Gastrocnemius medialis (tissue), 4 donors: ENCODE results near the gene CARD14. TPM values are rescaled to one million over a fixed set of nuclear protein-coding genes. Genes with fewer than 3 reads are reported as not detected.

ENCODE experiments used
- ATAC-seq, 2 donors: fragments of 150-250 bp; one replicate each; pipeline ENCODE4 v1.9.1; 2016
- DNase-seq, 2 donors: peaks; one replicate each; pipeline ENCODE4 v3.0.0-alpha.2; 2019
- H3K27ac ChIP-seq, 4 donors: fragments of 200-600 bp; sonication (generic); 1 replicate in 1 of 4; 2 replicates in 3 of 4; pipeline ENCODE4 v1.5.1; 2016 to 2018; ENCODE audit warnings: mild to moderate bottlenecking in 2 of 4, moderate library complexity in 1 of 4
- H3K27me3 ChIP-seq, 3 donors: fragments of 200-600 bp; sonication (generic) in 2 of 3; 1 replicate in 1 of 3; 2 replicates in 2 of 3; pipeline versions ENCODE4 v1.5.1 to v1.6.0; 2016 to 2019; ENCODE audit warnings: mild to moderate bottlenecking in 1 of 3, moderate library complexity in 1 of 3
- H3K36me3 ChIP-seq, 2 donors: fragments of 200-600 bp; sonication (generic) in 1 of 2; one replicate each; pipeline ENCODE4 v1.5.1; 2017 to 2018
- H3K4me1 ChIP-seq, 2 donors: fragments of 200-600 bp; sonication (generic) in 1 of 2; one replicate each; pipeline ENCODE4 v1.5.1; 2016 to 2017; ENCODE audit warnings: mild to moderate bottlenecking in 2 of 2
- H3K4me3 ChIP-seq, 4 donors: fragments of 200-600 bp; sonication (generic) in 3 of 4; 1 replicate in 1 of 4; 2 replicates in 3 of 4; pipeline ENCODE4 v1.5.1; 2016 to 2019; ENCODE audit warnings: mild to moderate bottlenecking in 2 of 4
- H3K9me3 ChIP-seq, 3 donors: fragments of 200-600 bp; sonication (generic) in 2 of 3; 1 replicate in 1 of 3; 2 replicates in 2 of 3; pipeline ENCODE4 v1.5.1; 2016 to 2019
- CTCF ChIP-seq, 5 experiments: fragments of 450-650 bp in 3 of 5; fragments of 200-600 bp in 2 of 5; sonication (generic) in 2 of 5; IDR thresholded peaks in 4 of 5; conservative IDR thresholded peaks in 1 of 5; 1 replicate in 4 of 5; 2 replicates in 1 of 5; pipeline ENCODE4 v1.5.1; 2016 to 2019; ENCODE audit warnings: antibody characterized with exemption in 5 of 5, mild to moderate bottlenecking in 3 of 5, moderate library complexity in 3 of 5
- POLR2A ChIP-seq, 2 donors: fragments of 450-650 bp; IDR thresholded peaks; one replicate each; pipeline ENCODE4 v1.6.1; 2017; ENCODE audit warnings: antibody characterized with exemption in 2 of 2, mild to moderate bottlenecking in 2 of 2, moderate library complexity in 2 of 2
- in situ Hi-C, 4 donors: fragments of 200-750 bp; cut with MboI; loops; one replicate each; pipeline versions ENCODE4 v1.15.0 to v1.8.0; 2017; ENCODE audit warnings: low sequenced_read_pairs in 4 of 4
- intact Hi-C: fragments of 100-400 bp; cut with DNase I; formaldehyde crosslinking; loops from one replicate; pipeline ENCODE4 v1.15.1; 2023; ENCODE audit warnings: low total_unique reads
- total RNA-seq, 4 donors: library from RNA; depleted of rRNA; stranded (reverse); fragments of >200 nt; gene quantifications; one replicate each; pipeline versions ENCODE4 v1.1.0 to v1.2.3, GENCODE V29; 2016

The CARD14 gene
- total RNA-seq, 4 donors from 2014 or later: not detected

- no peaks in the 10 kb centered on the region for H3K36me3 ChIP-seq
- no peaks in the 10 kb centered on the region for H3K9me3 ChIP-seq
- in situ Hi-C loops: no loop called here
- TF ChIP-seq POLR2A (IDR thresholded peaks at IDR 0.05): no peak
- TF ChIP-seq CTCF (IDR thresholded peaks at IDR 0.05 in 4 of 5, conservative IDR thresholded peaks at IDR 0.05 in 1 of 5): no peak
- ATAC-seq: no peak
- no peaks in the 10 kb centered on the region for H3K27me3 ChIP-seq
- no peak overlapping the region for H3K27ac ChIP-seq
- H3K4me3 ChIP-seq: no peak overlapping the region
- intact Hi-C loops: no loop called here
- DNase-seq: no peak
- H3K4me1 ChIP-seq: peaks cover 3 to 8% of the 10 kb centered on the region in 2 donors
Measured at GRCh38 chr17:80184423-80184714, 14.5 kb downstream of the CARD14 start.

GRCh38 chr17:80185968-80186367, 16.1 kb downstream of the CARD14 start:
- in situ Hi-C loops (no loop called here), intact Hi-C loops (no loop called here)
- TF ChIP-seq CTCF (IDR thresholded peaks at IDR 0.05 in 4 of 5, conservative IDR thresholded peaks at IDR 0.05 in 1 of 5): no peak
- TF ChIP-seq POLR2A (IDR thresholded peaks at IDR 0.05): no peak
- Histone ChIP-seq H3K27me3 (peaks cover 0 to under 1% (median 0%) of the 10 kb centered on the region in 3 donors), H3K9me3 (no peaks in the 10 kb centered on the region), H3K27ac (no peak overlapping the region), H3K36me3 (no peaks in the 10 kb centered on the region), H3K4me1 (peaks cover 3 to 8% of the 10 kb centered on the region in 2 donors), H3K4me3 (no peak overlapping the region)
- DNase-seq: no peak
- ATAC-seq: no peak

- H3K9me3 ChIP-seq: no peaks in the 10 kb centered on the region
- peak; percentile 50 to 84 for ATAC-seq
- in situ Hi-C loops (no loop called here), intact Hi-C loops (no loop called here)
- H3K4me3 ChIP-seq: peak overlapping the region; percentile 22 to 49 (median 35)
- H3K4me1 ChIP-seq: peaks cover 3 to 8% of the 10 kb centered on the region in 2 donors
- TF ChIP-seq CTCF (IDR thresholded peaks at IDR 0.05 in 4 of 5, conservative IDR thresholded peaks at IDR 0.05 in 1 of 5): no peak
- no peak for TF ChIP-seq POLR2A (IDR thresholded peaks at IDR 0.05)
- peak in 1 of 2 donors; percentile 50 for DNase-seq
- H3K36me3 ChIP-seq: no peaks in the 10 kb centered on the region
- H3K27me3 ChIP-seq: peaks cover 0 to 9% (median 7%) of the 10 kb centered on the region in 3 donors
- peak overlapping the region; percentile 5 to 62 (median 30) for H3K27ac ChIP-seq
Measured at GRCh38 chr17:80187090-80187489, 17.3 kb downstream of the CARD14 start.

- TF ChIP-seq POLR2A (IDR thresholded peaks at IDR 0.05) (no peak), CTCF (IDR thresholded peaks at IDR 0.05 in 4 of 5, conservative IDR thresholded peaks at IDR 0.05 in 1 of 5) (no peak)
- H3K36me3 ChIP-seq: no peaks in the 10 kb centered on the region
- ATAC-seq (peak; percentile 55 to 58), DNase-seq (peak in 1 of 2 donors; percentile 53)
- no peaks in the 10 kb centered on the region for H3K9me3 ChIP-seq
- H3K4me1 ChIP-seq: peaks cover 3 to 8% of the 10 kb centered on the region in 2 donors
- H3K27me3 ChIP-seq: peaks cover 0 to 12% (median 8%) of the 10 kb centered on the region in 3 donors
- intact Hi-C loops (no loop called here), in situ Hi-C loops (no loop called here)
- peak overlapping the region; percentile 22 to 49 (median 35) for H3K4me3 ChIP-seq
- peak overlapping the region; percentile 5 to 62 (median 30) for H3K27ac ChIP-seq
Measured at GRCh38 chr17:80187515-80187941, 17.7 kb downstream of the CARD14 start.

- Histone ChIP-seq H3K4me3 (no peak overlapping the region), H3K36me3 (no peaks in the 10 kb centered on the region), H3K27me3 (peaks cover 0 to 12% (median 8%) of the 10 kb centered on the region in 3 donors), H3K27ac (no peak overlapping the region), H3K4me1 (peaks cover 3 to 8% of the 10 kb centered on the region in 2 donors), H3K9me3 (no peaks in the 10 kb centered on the region)
- TF ChIP-seq CTCF (IDR thresholded peaks at IDR 0.05 in 4 of 5, conservative IDR thresholded peaks at IDR 0.05 in 1 of 5) (no peak), POLR2A (IDR thresholded peaks at IDR 0.05) (no peak)
- DNase-seq: no peak
- ATAC-seq: no peak
- in situ Hi-C loops (no loop called here), intact Hi-C loops (no loop called here)
Measured at GRCh38 chr17:80189611-80190010, 19.8 kb downstream of the CARD14 start.
